ENCODE data around the gene SYCP2L.

GRCh38 chr6:10939840-10940239, 53.0 kb downstream of the SYCP2L start:
- no peak for TF ChIP-seq CTCF (conservative IDR thresholded peaks at IDR 0.05; ENCODE audit: low read depth in 2 of 2)
- TF ChIP-seq EZH2phosphoT487 (IDR thresholded peaks at IDR 0.05; ENCODE audit: unreplicated experiment): no peak
- no peak for TF ChIP-seq POLR2AphosphoS5 (IDR thresholded peaks at IDR 0.05; ENCODE audit: low read depth)
- TF ChIP-seq EZH2 (IDR thresholded peaks at IDR 0.05; ENCODE audit: low read depth, unreplicated experiment): no peak
- no peak for TF ChIP-seq STAT1 (IDR thresholded peaks at IDR 0.05; ENCODE audit: unreplicated experiment)
- TF ChIP-seq, protein P1, sequence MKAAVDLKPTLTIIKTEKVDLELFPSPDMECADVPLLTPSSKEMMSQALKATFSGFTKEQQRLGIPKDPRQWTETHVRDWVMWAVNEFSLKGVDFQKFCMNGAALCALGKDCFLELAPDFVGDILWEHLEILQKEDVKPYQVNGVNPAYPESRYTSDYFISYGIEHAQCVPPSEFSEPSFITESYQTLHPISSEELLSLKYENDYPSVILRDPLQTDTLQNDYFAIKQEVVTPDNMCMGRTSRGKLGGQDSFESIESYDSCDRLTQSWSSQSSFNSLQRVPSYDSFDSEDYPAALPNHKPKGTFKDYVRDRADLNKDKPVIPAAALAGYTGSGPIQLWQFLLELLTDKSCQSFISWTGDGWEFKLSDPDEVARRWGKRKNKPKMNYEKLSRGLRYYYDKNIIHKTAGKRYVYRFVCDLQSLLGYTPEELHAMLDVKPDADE (IDR thresholded peaks at IDR 0.05): no peak
- TF ChIP-seq CREB1 (CRISPR knock-in tag; IDR thresholded peaks at IDR 0.05; ENCODE audit: low read depth): no peak
